GM18907 (cell line): Measurements from ENCODE around the gene EIF2AK2.

ENCODE experiments used
- ATAC-seq: cut with Tn5 transposase; IDR thresholded peaks from one replicate; pipeline ENCODE4 v1.9.1; 2021; ENCODE audit warnings: mild to moderate bottlenecking, moderate library complexity; ENCODE audit not compliant: unreplicated experiment

EIF2AK2 gene

GRCh38 chr2:37173741-37174140 lies 17.0 kb upstream of the EIF2AK2 start:
- ATAC-seq, result no peak

- no peak for ATAC-seq
These were observed 14.8 kb upstream of the EIF2AK2 start for GRCh38 chr2:37171624-37171950.

GRCh38 chr2:37168217-37168981 lies 11.6 kb upstream of the EIF2AK2 start:
- ATAC-seq, result peak; percentile 46

- no peak for ATAC-seq
These were observed 10.9 kb upstream of the EIF2AK2 start for GRCh38 chr2:37167636-37168180.

- ATAC-seq, result no peak
These were observed 8.0 kb upstream of the EIF2AK2 start for GRCh38 chr2:37164757-37165156.

GRCh38 chr2:37156071-37156856 lies 516 bp downstream of the EIF2AK2 start:
- ATAC-seq, result peak; percentile 32

- ATAC-seq, result no peak
These were observed 2.0 kb downstream of the EIF2AK2 start for GRCh38 chr2:37154785-37155184.

GRCh38 chr2:37153224-37153623 lies 3.6 kb downstream of the EIF2AK2 start:
- ATAC-seq, result no peak

GRCh38 chr2:37149626-37150322 lies 7.0 kb downstream of the EIF2AK2 start:
- ATAC-seq, result no peak

GRCh38 chr2:37148325-37148724 lies 8.5 kb downstream of the EIF2AK2 start:
- ATAC-seq, result no peak

GRCh38 chr2:37146062-37146461 lies 10.7 kb downstream of the EIF2AK2 start:
- ATAC-seq, result no peak

- ATAC-seq, result no peak
These were observed 12.8 kb downstream of the EIF2AK2 start for GRCh38 chr2:37143974-37144373.

- ATAC-seq, result no peak
These were observed 14.2 kb downstream of the EIF2AK2 start for GRCh38 chr2:37142546-37142945.

- no peak for ATAC-seq
These were observed 23.9 kb downstream of the EIF2AK2 start for GRCh38 chr2:37132914-37133313.

- ATAC-seq, result no peak
These were observed 31.4 kb downstream of the EIF2AK2 start for GRCh38 chr2:37125416-37125815.

- ATAC-seq, result no peak
These were observed 37.6 kb downstream of the EIF2AK2 start for GRCh38 chr2:37119157-37119556.

GRCh38 chr2:37117566-37117965 lies 39.2 kb downstream of the EIF2AK2 start:
- no peak for ATAC-seq

- no peak for ATAC-seq
These were observed 44.8 kb downstream of the EIF2AK2 start for GRCh38 chr2:37111958-37112357.

- ATAC-seq, result no peak
These were observed 46.2 kb downstream of the EIF2AK2 start for GRCh38 chr2:37110306-37111212.

GRCh38 chr2:37109523-37109922 lies 47.3 kb downstream of the EIF2AK2 start:
- ATAC-seq, result no peak
